Fibroblast of skin of back (primary cell): ENCODE results near the gene PPCS.
"Not testable (repeated sequence)": the region's sequence is repeated elsewhere in the genome, so short reads cannot be mapped to it uniquely, and the experiment has no call there.

Experiments
- DNase-seq: peaks from one replicate; pipeline ENCODE4 v3.0.0-alpha.2; 2013

PPCS gene

GRCh38 chr1:42453386-42453785, 3.0 kb upstream of the PPCS start:
- no peak for DNase-seq

DNA sequence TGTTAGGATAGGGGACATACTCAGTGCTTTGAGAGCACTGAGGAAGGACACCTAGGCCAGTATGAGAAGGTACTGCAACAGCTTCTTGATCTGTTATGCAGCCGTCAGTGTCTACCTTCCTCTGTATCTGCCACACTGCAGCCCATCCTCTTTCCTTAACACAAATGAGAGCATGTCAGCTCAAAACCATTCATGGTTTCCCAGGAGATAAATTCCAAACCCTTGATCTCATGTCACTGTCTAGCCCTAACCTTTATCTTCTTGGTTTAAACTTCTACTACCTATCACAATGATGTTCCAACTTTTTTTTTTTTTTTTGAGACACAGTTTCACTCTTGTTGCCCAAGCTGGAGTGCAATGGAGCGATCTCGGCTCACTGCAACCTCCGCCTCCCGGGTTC, 1.9 kb upstream of the PPCS start:
- DNase-seq: no peak

GRCh38 chr1:42456754-42457089, 379 bp downstream of the PPCS start:
- DNase-seq: peak; percentile 63

DNA sequence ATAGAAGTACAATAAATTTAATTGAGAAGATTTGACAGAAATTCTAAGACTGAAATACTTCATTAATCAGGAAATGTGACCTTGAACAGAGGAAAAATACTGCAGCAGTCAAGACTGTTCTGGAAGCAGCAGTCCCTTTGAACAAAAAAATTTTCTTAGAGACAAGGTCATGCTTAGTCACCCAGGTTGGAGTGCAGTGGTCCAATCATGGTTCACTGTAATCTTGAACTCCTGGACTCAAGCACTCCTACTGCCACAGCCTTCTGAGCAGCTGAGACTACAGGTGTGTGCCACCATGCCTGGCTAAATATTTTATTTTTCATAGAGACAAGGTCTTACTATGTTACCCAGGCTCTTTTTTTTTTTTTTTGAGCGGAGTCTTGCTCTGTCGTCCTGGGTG, 4.9 kb downstream of the PPCS start:
- DNase-seq: no peak

GRCh38 chr1:42462828-42463763, 6.8 kb downstream of the PPCS start, which contains the start of gene CCDC30:
CCDC30 (plus strand) TSS chr1:42463286; CDS start chr1:42480552, 17,266 bp downstream.
- peak; percentile 97 for DNase-seq

DNA sequence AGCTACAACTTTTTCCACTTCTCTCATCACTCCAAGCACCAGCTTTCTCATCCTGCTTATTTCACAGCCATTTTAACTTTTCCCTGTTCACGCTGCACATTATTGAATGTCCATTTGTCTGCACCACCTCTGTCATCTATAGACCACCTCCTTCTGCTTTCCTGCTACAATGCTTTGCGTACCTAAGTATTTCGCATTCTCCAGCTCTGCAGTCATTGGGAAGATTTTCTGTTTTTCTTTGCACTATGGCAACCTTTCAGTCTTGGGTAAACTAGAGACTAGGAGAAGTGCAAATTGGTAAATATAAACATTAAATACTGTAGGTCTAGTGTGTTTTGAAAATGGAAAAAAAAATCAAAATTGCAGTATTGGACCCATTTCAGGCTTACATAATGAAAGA, 7.6 kb downstream of the PPCS start:
- DNase-seq: no peak

GRCh38 chr1:42466030-42466429, 9.7 kb downstream of the PPCS start:
- no peak for DNase-seq

DNA sequence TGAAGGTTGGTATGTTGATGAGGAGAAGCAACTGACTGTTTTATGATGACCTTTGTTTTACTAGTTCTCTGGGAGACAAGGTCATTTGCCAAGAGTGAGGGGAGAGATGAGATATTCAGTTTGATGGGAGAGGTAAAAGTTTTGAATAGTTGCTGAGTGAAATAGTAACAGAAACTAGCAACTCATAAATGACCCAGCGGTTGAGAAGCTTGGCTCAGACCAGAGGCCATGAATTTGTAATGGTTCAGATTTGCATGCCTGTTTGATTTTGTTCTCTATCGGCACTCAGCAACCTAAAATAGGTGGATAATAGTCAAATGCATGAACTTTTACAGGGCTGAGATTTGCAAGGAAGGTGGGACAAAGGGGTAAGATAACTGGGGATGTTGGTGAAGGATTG, 13.4 kb downstream of the PPCS start:
- DNase-seq: no peak

DNA sequence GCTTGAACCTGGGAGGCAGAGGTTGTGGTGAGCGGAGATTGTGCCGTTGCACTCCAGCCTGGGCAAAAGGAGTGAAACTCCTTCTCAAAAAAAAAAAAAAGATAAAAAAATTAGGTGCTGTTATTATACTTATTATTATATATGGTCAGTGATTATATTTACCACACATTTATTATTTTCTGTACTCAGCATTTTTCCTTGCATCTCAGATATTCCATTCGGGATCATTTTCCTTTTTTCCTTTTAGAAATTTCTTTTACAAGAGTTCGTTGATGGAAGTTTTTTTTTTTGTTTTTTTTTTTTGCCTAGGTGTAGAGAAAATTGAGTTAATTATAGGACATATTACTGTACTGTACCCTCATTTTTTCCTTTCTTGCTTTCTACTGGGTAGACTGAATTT, 20.3 kb downstream of the PPCS start:
- DNase-seq: no peak

DNA sequence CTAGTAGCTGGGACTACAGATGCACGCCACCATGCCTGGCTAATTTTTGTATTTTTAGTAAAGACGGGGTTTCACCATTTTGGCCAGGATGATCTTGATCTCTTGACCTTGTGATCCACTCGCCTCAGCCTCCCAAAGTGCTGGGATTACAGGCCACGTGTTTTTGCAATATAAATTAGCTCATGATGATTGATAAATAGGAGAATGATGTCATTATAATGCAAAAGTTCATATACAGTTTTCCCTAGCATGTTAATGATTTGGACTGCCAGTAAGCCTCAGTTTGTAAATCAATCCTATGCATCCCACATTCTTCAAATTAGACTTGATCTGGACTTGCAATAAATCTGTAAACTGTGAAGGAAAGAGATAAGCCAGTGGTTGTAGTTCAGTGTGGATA, 21.0 kb downstream of the PPCS start:
- DNase-seq: not testable (repeated sequence)

DNA sequence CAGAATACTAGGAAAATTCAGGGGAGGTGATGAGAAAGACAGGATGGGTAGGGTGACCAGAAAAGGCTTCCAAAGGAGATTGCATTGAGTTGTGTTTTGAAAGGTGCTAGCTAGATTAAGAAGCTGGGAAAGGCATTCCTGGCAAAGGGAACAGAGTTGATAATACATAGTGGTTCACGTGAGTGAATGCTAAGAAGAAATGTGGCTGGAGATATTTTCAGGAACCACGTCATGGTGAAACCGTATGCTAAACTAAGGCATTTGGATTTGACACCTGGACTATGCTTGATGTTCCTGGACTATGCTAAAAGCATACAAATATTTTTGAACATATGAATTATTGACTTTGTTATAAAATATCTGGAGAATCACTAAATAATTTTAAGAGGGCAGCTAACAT, 21.4 kb downstream of the PPCS start:
- no peak for DNase-seq

DNA sequence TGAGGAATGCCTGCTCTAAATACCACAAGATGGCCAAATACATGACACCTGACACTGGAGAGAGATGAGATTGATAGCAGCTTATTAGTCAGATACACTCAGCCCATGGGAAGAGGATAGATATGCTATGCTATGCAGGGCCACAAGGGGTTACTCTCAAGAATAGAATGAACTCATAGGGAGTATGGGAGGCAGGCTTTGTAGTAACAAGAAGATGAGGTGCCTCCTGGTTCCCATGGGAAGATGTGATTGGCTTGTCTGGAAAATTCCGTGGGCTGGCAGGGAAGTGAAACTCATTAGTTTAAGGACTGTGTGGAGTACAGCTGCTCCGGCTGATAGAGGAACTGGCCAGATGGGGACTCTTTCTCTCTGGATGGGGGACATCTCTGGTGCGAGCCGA, 23.3 kb downstream of the PPCS start:
- peak; percentile 10 for DNase-seq

DNA sequence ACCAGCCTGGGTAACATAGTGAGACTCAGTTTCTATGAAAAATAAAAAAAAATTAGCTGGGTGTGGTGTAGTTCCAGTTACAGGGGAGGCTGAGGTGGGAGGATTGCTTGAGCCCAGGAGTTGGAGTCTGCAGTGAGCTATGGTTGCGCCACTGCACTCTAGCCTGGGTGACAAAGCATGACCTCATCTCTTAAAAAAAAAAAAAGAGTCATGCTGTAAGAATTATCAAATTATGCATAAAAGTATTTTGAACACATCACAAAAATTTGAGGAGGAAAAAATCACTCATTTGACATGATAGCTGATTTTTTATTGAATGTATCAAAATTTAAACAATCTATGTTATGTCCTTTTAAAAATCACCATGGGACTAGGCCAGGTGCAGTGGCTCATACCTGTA, 24.6 kb downstream of the PPCS start:
- peak; percentile 12 for DNase-seq

DNA sequence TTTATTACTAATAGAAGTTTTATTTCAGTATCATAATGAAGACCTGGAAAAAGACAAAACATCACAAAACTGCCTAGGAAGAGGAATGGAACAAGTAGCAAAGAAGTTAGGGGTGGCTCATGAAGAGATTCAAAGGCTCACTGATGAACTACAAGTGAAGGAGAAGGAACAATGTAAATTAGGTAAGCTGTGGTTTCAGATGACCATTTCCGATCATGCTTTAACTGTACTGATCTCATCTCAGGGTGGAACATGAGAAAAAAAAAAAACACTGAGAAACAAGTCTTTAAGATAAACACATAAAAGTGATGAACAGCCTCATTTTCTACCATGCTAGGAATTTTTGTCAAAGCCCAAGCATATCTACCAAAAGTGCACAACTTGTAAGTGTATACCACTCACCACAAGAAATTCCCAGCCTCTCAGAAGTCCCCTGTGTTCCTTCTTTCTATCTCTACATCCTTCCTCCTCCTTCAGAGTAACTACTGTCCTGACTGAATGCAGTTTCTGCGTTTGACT, 26.4 kb downstream of the PPCS start:
- no peak for DNase-seq

GRCh38 chr1:42484382-42484781, 28.0 kb downstream of the PPCS start:
- peak; percentile 88 for DNase-seq

GRCh38 chr1:42490237-42490636, 33.9 kb downstream of the PPCS start:
- DNase-seq: no peak

GRCh38 chr1:42502031-42502430, 45.7 kb downstream of the PPCS start:
- DNase-seq: not testable (repeated sequence)

- DNase-seq: no peak
Measured at GRCh38 chr1:42504535-42505128, 48.3 kb downstream of the PPCS start.

DNA sequence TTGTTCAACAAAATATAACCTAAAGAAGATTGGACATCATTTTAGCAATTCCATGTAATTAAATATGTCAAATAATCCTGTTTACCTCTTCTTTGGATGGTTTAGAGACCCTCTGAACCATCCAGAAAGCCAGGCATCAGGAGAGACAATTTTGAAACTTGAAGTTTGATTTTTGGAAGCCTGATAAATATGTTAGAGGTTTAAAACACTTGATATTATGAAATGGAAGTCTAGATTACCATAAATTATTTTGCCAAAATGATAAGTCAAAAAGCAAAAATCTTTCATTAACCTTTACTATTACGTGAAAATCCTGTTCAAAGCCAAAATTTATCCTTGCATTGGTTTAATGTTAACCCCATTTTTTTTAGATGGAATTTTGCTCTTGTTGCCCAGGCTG, 50.2 kb downstream of the PPCS start:
- no peak for DNase-seq
